Uterus (tissue), 2 donors: ENCODE measurements around the gene DPP10.

ENCODE experiments used
- POLR2A ChIP-seq, 2 donors: fragments of 450-650 bp; IDR thresholded peaks; one replicate each; pipeline ENCODE4 v1.6.1; 2016; ENCODE audit warnings: antibody characterized with exemption in 2 of 2, mild to moderate bottlenecking in 1 of 2, moderate library complexity in 1 of 2
- TF ChIP-seq, protein P1 (sequence below), 4 experiments: fragments of 200-600 bp in 2 of 4; fragments of 450-650 bp in 2 of 4; sonication (generic) in 2 of 4; IDR thresholded peaks; one replicate each; pipeline ENCODE4 v1.5.1; 2016 to 2019; ENCODE audit warnings: antibody characterized with exemption in 4 of 4, mild to moderate bottlenecking in 2 of 4, moderate library complexity in 1 of 4

- TF ChIP-seq, protein P1, sequence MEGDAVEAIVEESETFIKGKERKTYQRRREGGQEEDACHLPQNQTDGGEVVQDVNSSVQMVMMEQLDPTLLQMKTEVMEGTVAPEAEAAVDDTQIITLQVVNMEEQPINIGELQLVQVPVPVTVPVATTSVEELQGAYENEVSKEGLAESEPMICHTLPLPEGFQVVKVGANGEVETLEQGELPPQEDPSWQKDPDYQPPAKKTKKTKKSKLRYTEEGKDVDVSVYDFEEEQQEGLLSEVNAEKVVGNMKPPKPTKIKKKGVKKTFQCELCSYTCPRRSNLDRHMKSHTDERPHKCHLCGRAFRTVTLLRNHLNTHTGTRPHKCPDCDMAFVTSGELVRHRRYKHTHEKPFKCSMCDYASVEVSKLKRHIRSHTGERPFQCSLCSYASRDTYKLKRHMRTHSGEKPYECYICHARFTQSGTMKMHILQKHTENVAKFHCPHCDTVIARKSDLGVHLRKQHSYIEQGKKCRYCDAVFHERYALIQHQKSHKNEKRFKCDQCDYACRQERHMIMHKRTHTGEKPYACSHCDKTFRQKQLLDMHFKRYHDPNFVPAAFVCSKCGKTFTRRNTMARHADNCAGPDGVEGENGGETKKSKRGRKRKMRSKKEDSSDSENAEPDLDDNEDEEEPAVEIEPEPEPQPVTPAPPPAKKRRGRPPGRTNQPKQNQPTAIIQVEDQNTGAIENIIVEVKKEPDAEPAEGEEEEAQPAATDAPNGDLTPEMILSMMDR (IDR thresholded peaks at IDR 0.05), result no peak
- no peak for TF ChIP-seq POLR2A (IDR thresholded peaks at IDR 0.05)
Measured at GRCh38 chr2:115460008-115460407, 1017.6 kb downstream of the DPP10 start.
